Endothelial cell of umbilical vein (primary cell): ENCODE results near the gene DCTD. TPM values are rescaled to one million over a fixed set of nuclear protein-coding genes. Genes with fewer than 3 reads are reported as not detected.
A peak's percentile ranks its signal among the peaks of the same experiment; 100 is the strongest.

Experiments
- BruUV-seq: library from RNA; stranded (reverse); fragments of 400-500 nt; replicated peaks from 2 replicates; lab custom pipeline; 2021; lab: Mats Ljungman, UMichigan
- CTCF ChIA-PET: fragments of 300-600, 350-600 bp; sonication (Branson Sonifier 250); formaldehyde crosslinking; loops from one replicate; lab custom pipeline; 2021; ENCODE audit warnings: antibody characterized with exemption, inconsistent platforms; lab: Charles Lee
- POLR2A ChIA-PET: fragments of 300-600, 350-600 bp; sonication (Branson Sonifier 250); formaldehyde crosslinking; loops from one replicate; lab custom pipeline; 2021; ENCODE audit warnings: antibody characterized with exemption, inconsistent platforms; lab: Charles Lee
- DNase-seq: peaks from one replicate; pipeline ENCODE4 v3.0.0-alpha.2; 2011; ENCODE audit warnings: low read depth, low spot score
- FAIRE-seq: peaks from 2 replicates; lab custom pipeline; 2011; peaks lifted over from hg19 to GRCh38; lab: Jason Lieb, UNC
- H2AFZ ChIP-seq: 2 replicates; pipeline ENCODE4 v1.6.0; 2012; ENCODE audit warnings: low read depth, low read length, control low read depth, inconsistent platforms
- H3K27ac ChIP-seq: 2 replicates; pipeline ENCODE4 v1.5.1; 2011; ENCODE audit warnings: low read depth, mild to moderate bottlenecking, control low read depth, low read length, moderate library complexity; ENCODE audit not compliant: insufficient read depth
- H3K27me3 ChIP-seq, 2 experiments: 2 replicates each; pipeline versions ENCODE4 v1.6.0 to v1.6.1; 2011; ENCODE audit warnings: low read length in 2 of 2, mixed read lengths in 1 of 2; ENCODE audit not compliant: control insufficient read depth in 2 of 2, insufficient read depth in 2 of 2
- H3K36me3 ChIP-seq, 2 experiments: 2 replicates in 1 of 2; 3 replicates in 1 of 2; pipeline ENCODE4 v1.5.1; 2011; ENCODE audit warnings: low read length in 2 of 2, mild to moderate bottlenecking in 1 of 2, moderate library complexity in 1 of 2; ENCODE audit not compliant: control insufficient read depth in 2 of 2, insufficient read depth in 2 of 2; ENCODE audit errors: extremely low read depth in 1 of 2
- H3K4me1 ChIP-seq: 3 replicates; pipeline ENCODE4 v1.5.1; 2011; ENCODE audit warnings: mild to moderate bottlenecking, low read length; ENCODE audit not compliant: control insufficient read depth, insufficient read depth; ENCODE audit errors: extremely low read depth
- H3K4me2 ChIP-seq: 2 replicates; pipeline ENCODE4 v1.6.1; 2011; ENCODE audit warnings: low read length, control low read depth, mixed read lengths; ENCODE audit not compliant: insufficient read depth
- H3K4me3 ChIP-seq, 3 experiments: fragments of 200-600 bp in 1 of 3; sonication (generic), shearing (Covaris generic) in 1 of 3; replicated peaks in 1 of 3; 2 replicates each; pipeline ENCODE4 v1.5.1; 2011 to 2016; ENCODE audit warnings: control low read depth in 3 of 3, low read length in 3 of 3, mild to moderate bottlenecking in 2 of 3, inconsistent platforms in 1 of 3, low read depth in 1 of 3, moderate library complexity in 1 of 3; ENCODE audit not compliant: insufficient read depth in 1 of 3
- H3K79me2 ChIP-seq: 2 replicates; pipeline ENCODE4 v1.6.0; 2012; ENCODE audit warnings: low read length, inconsistent platforms; ENCODE audit not compliant: control insufficient read depth, insufficient read depth
- H3K9ac ChIP-seq: replicated peaks from 2 replicates; pipeline ENCODE3; 2011; ENCODE audit warnings: low read length, control low read depth; ENCODE audit not compliant: insufficient read depth; ENCODE audit errors: extremely low read depth
- H3K9me1 ChIP-seq: replicated peaks from 3 replicates; pipeline ENCODE4 v1.6.0; 2011; ENCODE audit warnings: mild to moderate bottlenecking, low read length; ENCODE audit not compliant: control insufficient read depth, insufficient read depth; ENCODE audit errors: extremely low read depth
- H3K9me3 ChIP-seq: replicated peaks from 2 replicates; pipeline ENCODE4 v1.5.1; 2012; ENCODE audit warnings: low read length, inconsistent platforms; ENCODE audit not compliant: control insufficient read depth, insufficient read depth
- H4K20me1 ChIP-seq: replicated peaks from 2 replicates; pipeline ENCODE3; 2011; ENCODE audit warnings: mild to moderate bottlenecking, low read length; ENCODE audit not compliant: control insufficient read depth, insufficient read depth; ENCODE audit errors: extremely low read depth
- EZH2 ChIP-seq: IDR thresholded peaks from 2 replicates; pipeline ENCODE4 v1.6.1; 2012; ENCODE audit warnings: borderline replicate concordance, low read depth, mild to moderate bottlenecking, moderate library complexity, low read length, inconsistent platforms; ENCODE audit not compliant: severe bottlenecking
- FOS ChIP-seq: IDR thresholded peaks from 2 replicates; pipeline ENCODE4 v1.6.1; 2011; ENCODE audit warnings: mild to moderate bottlenecking, low read length, moderate library complexity, borderline replicate concordance; ENCODE audit not compliant: insufficient read depth
- JUN ChIP-seq: IDR thresholded peaks from 2 replicates; pipeline ENCODE4 v1.6.1; 2011; ENCODE audit warnings: borderline replicate concordance, low read depth; ENCODE audit not compliant: insufficient read length, insufficient read depth
- POLR2A ChIP-seq: IDR thresholded peaks from 2 replicates; pipeline ENCODE4 v1.6.1; 2012; ENCODE audit warnings: low read depth, mild to moderate bottlenecking, control low read depth, low read length
- POLR2AphosphoS5 ChIP-seq: IDR thresholded peaks from 2 replicates; pipeline ENCODE4 v1.6.1; 2012; ENCODE audit warnings: low read depth, mild to moderate bottlenecking, control low read depth, low read length, moderate library complexity; ENCODE audit not compliant: insufficient read depth
- dilution Hi-C: fragments of 300-500 bp; cut with MboI; formaldehyde crosslinking; loops from one replicate; pipeline ENCODE4 v1.15.0; 2019; ENCODE audit warnings: low sequenced_read_pairs; ENCODE audit not compliant: extremely low pct_ligation_motif_present
- intact Hi-C: fragments of 100-400 bp; cut with micrococcal nuclease; formaldehyde crosslinking; loops from one replicate; pipeline ENCODE4 v1.10.0; 2022
- polyA plus RNA-seq, 4 experiments: library from polyadenylated mRNA; depleted of rRNA in 3 of 4; stranded (reverse) in 3 of 4; unstranded in 1 of 4; fragments of >200 nt; gene quantifications; 2 replicates each; pipeline versions ENCODE4 v1.2.1 to v1.2.3, GENCODE V29; 2011 to 2012; ENCODE audit warnings: missing spikeins in 1 of 4
- total RNA-seq: library from RNA; stranded (reverse); gene quantifications from 2 replicates; pipeline ENCODE4 v1.2.3, GENCODE V29; 2021
- TF ChIP-seq, protein P1 (sequence below), 2 donors: IDR thresholded peaks; 1 replicate in 1 of 2; 2 replicates in 1 of 2; pipeline ENCODE4 v1.5.1; 2011; ENCODE audit warnings: low read length in 2 of 2, mild to moderate bottlenecking in 2 of 2, moderate library complexity in 2 of 2, control low read depth in 1 of 2, inconsistent platforms in 1 of 2, low read depth in 1 of 2; ENCODE audit not compliant: insufficient read depth in 1 of 2; ENCODE audit errors: extremely low read depth in 1 of 2

DCTD gene
- total and polyA plus RNA-seq, 2 donors (not counting 3 experiments of a cell fraction or from before 2014, with no cell fraction given): 105 to 111 TPM

- dilution Hi-C loops: loop anchor here (25.0 kb wide), 1 partner anchor 344 kb away; no protein-coding TSS in a partner anchor
- peaks cover 2 to 14% of the 10 kb centered on the region in 2 experiments for H3K27me3 ChIP-seq
- H3K4me1 ChIP-seq: peaks cover 16% of the 10 kb centered on the region
- no TSS peak for BruUV-seq
- ChIA-PET POLR2A (no interaction called here), CTCF (interaction anchor here (0.9 to 1.5 kb wide), 8 partner anchors 8 to 1775 kb away, joined by 3 to 5 read pairs (median 4); no protein-coding TSS in a partner anchor)
- no peak for TF ChIP-seq POLR2A
- TF ChIP-seq JUN: no peak
- TF ChIP-seq FOS: no peak
- TF ChIP-seq POLR2AphosphoS5: no peak
- TF ChIP-seq EZH2: no peak
- peak overlapping the region; percentile 89 for H3K4me2 ChIP-seq
- peak overlapping the region; percentile 57 for H3K27ac ChIP-seq
- peaks cover 23% of the 10 kb centered on the region for H3K79me2 ChIP-seq
- H3K4me3 ChIP-seq: peak overlapping the region; percentile 59 to 70 (median 63)
- peak overlapping the region; percentile 79 for H3K9ac ChIP-seq
- H3K9me3 ChIP-seq: no peaks in the 10 kb centered on the region
- DNase-seq (no peak), FAIRE-seq (no peak)
- H4K20me1 ChIP-seq: no peaks in the 10 kb centered on the region
- intact Hi-C loops: loop anchor here (5.0 kb wide), 1 partner anchor 326 kb away; no protein-coding TSS in a partner anchor
- H2AFZ ChIP-seq: peak overlapping the region; percentile 100
- no peaks in the 10 kb centered on the region for H3K9me1 ChIP-seq
- H3K36me3 ChIP-seq: peaks cover 6 to 11% of the 10 kb centered on the region in 2 experiments
These were observed 940 bp upstream of the DCTD start for GRCh38 chr4:182918044-182918607.

DNA sequence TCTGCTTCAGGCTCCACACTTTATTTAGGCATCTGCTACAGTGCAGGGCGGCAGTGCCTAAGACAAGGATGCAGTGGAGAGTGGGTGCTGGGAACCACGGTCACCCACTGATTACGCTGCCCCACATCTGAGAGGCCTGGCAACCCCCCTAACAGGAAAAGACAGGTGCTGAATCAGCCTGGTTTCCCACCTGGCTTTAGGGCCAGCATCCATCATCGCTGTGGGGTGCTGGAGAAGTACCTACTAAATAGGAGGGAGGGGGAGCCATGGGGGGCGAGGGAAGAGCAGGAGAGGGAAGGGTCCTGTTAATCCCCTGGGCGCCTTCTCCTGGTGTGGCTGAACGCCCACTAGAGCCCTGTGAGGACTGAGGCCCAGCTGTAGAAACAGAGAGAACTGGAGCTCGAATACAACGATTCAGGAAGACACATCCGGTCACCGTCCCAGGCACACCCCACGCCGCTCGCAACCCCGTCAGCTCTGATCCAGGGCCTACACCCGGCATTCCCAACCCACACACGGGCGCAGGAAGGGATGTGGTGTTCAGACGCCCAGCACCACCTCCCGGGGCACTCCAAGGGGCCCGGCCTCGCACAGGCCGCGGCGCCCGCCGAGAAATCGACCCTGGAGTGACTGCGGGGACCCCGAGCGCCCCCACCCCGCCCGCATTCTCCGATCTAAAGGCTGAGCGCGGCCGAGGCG, 554 bp downstream of the DCTD start:
- Histone ChIP-seq H3K27ac (peak overlapping the region; percentile 82), H2AFZ (peak overlapping the region; percentile 87), H3K9me3 (no peaks in the 10 kb centered on the region), H3K4me1 (peaks cover 16% of the 10 kb centered on the region), H3K27me3 (peaks cover 0 to under 1% of the 10 kb centered on the region in 2 experiments), H3K4me3 (peak overlapping the region; percentile 63 to 76 (median 67)), H3K36me3 (peaks cover 6 to 14% of the 10 kb centered on the region in 2 experiments), H3K79me2 (peaks cover 26% of the 10 kb centered on the region), H3K4me2 (peak overlapping the region; percentile 90), H4K20me1 (no peaks in the 10 kb centered on the region), H3K9me1 (no peaks in the 10 kb centered on the region), H3K9ac (peak overlapping the region; percentile 94)
- dilution Hi-C loops (loop anchor here (25.0 kb wide), 1 partner anchor 346 kb away; no protein-coding TSS in a partner anchor), intact Hi-C loops (loop anchor here (1.0 to 5.0 kb wide), 3 partner anchors 324 to 590 kb away; no protein-coding TSS in a partner anchor)
- DNase-seq: peak; percentile 53
- TF ChIP-seq, protein P1, sequence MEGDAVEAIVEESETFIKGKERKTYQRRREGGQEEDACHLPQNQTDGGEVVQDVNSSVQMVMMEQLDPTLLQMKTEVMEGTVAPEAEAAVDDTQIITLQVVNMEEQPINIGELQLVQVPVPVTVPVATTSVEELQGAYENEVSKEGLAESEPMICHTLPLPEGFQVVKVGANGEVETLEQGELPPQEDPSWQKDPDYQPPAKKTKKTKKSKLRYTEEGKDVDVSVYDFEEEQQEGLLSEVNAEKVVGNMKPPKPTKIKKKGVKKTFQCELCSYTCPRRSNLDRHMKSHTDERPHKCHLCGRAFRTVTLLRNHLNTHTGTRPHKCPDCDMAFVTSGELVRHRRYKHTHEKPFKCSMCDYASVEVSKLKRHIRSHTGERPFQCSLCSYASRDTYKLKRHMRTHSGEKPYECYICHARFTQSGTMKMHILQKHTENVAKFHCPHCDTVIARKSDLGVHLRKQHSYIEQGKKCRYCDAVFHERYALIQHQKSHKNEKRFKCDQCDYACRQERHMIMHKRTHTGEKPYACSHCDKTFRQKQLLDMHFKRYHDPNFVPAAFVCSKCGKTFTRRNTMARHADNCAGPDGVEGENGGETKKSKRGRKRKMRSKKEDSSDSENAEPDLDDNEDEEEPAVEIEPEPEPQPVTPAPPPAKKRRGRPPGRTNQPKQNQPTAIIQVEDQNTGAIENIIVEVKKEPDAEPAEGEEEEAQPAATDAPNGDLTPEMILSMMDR (IDR thresholded peaks at IDR 0.05; ENCODE audit: extremely low read depth in 1 of 2, insufficient read depth in 1 of 2, low read depth in 1 of 2, low read length in 2 of 2): peak in 1 of 2 donors; percentile 2
- TF ChIP-seq FOS (no peak), POLR2A (no peak)
- ChIA-PET CTCF (interaction anchor here (0.6 kb wide), 1 partner anchor 8 kb away, joined by 7 read pairs; no protein-coding TSS in a partner anchor), POLR2A (no interaction called here)
- peak; percentile 70 for FAIRE-seq
- no TSS peak for BruUV-seq
